HG02870 (cell line): ENCODE measurements around the gene ZBTB20.

ENCODE experiments used
- ATAC-seq: cut with Tn5 transposase; IDR thresholded peaks from one replicate; pipeline ENCODE4 v1.9.1; 2021; ENCODE audit warnings: mild to moderate bottlenecking, moderate library complexity; ENCODE audit not compliant: unreplicated experiment

Gene ZBTB20

GRCh38 chr3:115038817-115039216 lies 108.3 kb downstream of the ZBTB20 start:
- no peak for ATAC-seq

DNA sequence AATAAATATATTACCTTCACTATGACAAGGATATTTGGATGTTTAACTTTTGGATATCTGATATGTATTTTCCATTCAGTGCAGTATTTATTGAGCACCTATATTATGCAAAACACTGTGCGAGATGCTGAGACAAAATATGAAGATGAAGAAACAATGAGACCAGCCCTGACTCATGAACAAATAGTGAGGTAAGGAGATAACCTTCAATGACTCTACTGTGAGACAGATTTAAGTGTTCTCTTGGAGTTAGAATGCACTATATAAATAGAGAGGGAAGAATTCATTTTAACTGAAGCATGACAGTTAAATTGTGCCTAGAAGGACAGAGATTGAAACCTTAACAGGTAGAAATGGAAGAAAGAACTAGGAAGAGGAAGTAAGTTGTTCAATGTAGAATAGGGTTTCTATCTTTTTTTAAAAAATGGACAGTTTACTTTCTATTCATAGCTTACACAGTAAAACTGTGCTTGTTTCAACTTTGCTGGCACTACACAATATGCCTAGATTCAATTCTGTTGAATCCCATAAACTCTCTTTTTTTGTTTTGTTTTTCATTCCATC lies 124.2 kb downstream of the ZBTB20 start:
- ATAC-seq: peak; percentile 57

GRCh38 chr3:115022199-115022598 lies 124.9 kb downstream of the ZBTB20 start:
- no peak for ATAC-seq

- ATAC-seq: no peak
These were observed 126.0 kb downstream of the ZBTB20 start for GRCh38 chr3:115021061-115021460.

DNA sequence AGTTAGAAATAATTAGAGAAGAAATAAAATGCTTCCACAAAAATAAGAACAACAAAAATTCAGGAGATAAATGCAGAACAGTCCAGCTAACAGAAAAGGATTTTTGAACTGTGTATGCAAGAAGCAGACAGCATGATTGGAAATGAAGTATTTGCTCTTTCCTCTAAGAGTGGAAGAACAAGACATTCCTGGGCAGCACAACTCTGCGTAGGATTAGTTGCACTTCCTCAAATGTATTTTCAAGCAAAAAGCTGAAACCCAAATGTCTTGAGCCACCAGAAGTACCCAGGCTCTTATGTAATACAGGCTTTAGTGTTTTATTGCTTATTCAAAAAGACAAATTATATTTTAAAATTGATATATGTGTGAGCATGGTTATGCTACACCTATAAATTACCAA lies 127.2 kb downstream of the ZBTB20 start:
- ATAC-seq: no peak

DNA sequence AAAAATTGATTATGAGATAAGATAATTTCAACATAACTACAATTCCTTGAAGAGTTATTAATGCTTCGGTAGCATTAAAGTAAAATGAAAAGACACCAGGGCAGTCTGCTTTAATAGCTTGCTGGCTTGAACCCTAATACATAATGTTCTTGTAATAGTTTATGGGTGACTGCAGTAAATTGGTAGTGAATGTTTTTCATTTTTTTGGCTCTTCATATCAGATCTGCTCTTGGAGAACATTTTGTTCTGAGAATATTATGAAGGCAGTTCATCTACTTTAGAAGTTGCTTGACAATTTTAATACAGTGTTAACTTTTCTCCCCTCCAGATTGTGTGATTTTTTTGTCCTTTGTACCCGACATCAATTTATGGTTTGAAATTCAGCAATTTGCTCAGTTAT lies 128.4 kb downstream of the ZBTB20 start:
- ATAC-seq: no peak

DNA sequence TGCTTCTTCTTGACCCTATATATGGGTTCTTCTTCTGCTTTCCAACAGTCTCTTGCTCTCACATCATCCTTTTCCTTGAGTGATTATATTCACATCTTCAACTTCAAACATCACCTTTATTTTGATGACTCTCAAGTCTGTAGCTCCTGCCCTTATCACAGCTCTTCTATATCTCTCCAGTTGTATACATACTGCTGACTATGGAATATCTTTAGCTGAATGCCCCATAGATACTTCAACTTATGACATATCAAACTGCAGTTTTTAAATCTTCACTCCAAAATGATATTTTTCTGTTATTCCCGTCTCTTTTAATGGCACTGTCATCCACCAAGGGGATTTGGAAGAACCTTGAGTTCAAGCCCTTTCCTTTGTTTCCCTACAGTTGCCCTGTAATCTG lies 139.1 kb downstream of the ZBTB20 start:
- no peak for ATAC-seq

DNA sequence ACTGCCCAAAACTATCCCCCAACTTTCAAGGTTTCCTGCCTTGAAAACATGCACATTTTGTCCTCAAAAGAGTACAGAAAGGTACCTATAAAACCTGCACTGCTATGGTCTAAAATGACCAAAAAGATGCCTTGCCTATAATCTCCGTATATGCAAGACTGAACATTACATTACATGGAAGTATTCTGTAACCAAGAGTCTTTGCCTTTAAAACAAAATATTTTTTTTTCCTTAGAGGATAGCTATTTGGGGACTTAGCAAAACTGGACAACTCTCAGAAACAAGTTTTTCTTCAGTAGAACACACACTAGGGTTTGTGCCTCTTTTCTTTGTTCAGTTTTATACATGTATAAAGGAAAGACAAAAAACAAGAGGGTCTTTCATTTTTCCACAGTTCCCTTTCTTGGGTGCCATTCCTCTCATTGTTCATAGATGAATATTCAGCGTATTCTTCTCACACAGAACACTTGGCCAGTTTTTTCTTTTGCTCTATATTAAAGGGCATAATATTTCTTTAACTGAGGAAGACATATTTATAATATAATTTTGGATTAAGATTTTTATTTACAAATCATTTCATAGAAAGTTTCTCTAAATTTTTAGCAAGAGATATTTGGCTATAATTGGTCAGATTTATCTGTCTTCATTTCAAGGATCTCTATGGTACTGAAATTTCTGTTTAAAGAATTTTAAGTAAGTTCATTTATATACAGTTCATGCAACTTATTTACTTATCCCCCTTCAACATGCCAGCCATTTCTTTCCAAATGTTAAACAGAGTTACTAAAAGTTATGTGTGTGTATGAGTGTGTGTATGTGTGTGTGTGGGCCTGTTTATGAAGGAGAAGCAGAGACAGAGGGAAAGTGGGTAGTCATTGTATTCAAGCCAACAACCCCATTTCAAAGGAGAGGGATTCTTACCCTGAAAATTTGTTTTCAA lies 142.6 kb downstream of the ZBTB20 start:
- no peak for ATAC-seq

GRCh38 chr3:114998971-114999579 lies 148.0 kb downstream of the ZBTB20 start:
- no peak for ATAC-seq

GRCh38 chr3:114994554-114995341 lies 152.3 kb downstream of the ZBTB20 start:
- no peak for ATAC-seq

- no peak for ATAC-seq
These were observed 161.3 kb downstream of the ZBTB20 start for GRCh38 chr3:114985776-114986175.

- ATAC-seq: no peak
These were observed 163.8 kb downstream of the ZBTB20 start for GRCh38 chr3:114983248-114983647.

GRCh38 chr3:114974387-114974786 lies 172.7 kb downstream of the ZBTB20 start:
- ATAC-seq: peak; percentile 97

GRCh38 chr3:114973536-114973935 lies 173.6 kb downstream of the ZBTB20 start:
- no peak for ATAC-seq

DNA sequence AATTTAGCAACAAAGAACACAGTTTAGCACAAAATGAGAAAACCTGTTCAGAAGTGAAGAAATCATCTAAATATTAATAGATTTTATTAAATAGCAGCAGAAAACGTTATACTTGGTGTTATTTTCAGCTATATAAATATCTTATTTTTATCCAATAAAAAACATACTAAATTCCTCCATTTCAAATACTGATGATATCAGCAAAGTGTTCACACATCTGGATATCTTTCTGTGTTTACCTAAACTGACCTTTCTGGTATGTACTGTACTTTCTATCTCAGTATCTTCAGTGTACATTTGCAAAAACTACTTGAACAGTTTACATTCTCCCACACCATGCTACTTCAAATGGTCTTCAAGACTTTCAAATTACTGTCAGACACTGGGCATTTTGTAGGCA lies 179.9 kb downstream of the ZBTB20 start:
- ATAC-seq: no peak

DNA sequence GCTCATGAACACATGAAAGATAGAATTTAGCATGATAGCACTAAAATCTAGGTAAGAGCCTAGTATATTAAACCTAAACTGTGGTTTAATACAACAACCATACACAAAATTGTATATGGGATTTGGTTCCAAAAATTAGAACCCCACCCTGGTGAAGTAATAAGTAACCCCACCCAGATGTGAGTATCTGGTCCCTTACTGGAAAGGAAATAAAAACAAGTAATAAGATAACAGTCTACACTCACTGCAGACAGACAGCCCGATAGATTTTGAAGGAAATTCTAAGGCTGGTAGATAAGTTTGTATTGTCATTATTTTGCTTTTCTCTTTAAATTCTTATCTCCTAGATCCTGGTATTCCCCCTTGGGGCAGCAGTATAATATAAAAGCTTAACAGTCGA lies 184.9 kb downstream of the ZBTB20 start:
- no peak for ATAC-seq

DNA sequence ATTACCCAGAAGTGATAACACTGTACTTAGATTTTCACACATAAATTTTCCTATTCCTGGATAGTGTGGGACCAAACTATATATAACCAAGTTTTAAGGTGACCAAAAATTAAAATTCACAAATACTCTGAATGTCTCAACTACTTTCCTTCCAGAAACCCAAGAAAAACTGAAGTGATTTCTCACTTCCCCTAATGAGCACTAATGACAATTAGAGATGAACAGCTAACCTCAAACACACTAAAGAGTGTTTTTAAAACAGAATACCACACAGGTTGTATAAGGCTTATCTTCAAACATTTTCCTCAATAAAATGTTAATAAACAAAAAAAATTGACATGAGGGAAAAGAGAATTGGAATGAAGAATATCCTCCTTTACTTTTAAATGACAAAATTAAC lies 188.2 kb downstream of the ZBTB20 start:
- ATAC-seq: peak; percentile 71

DNA sequence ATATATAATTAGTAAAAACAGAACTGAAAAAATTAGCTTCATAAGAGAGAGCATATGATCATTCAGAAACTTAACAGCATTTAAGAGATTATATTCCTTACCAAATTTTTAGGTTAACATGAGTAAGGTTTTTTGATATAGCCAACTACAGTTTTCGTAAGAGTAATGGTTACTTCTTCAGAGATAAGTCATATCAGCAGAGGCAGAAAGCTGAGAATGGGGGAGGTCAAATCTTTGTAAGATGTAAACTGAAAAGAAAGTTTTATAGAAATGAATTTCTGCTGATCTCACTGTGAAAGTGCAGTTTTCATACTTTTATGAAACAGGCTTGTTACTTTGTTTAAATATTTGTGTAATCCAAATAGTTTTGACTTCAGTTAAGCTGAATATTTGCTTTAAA lies 193.3 kb downstream of the ZBTB20 start:
- ATAC-seq: no peak

DNA sequence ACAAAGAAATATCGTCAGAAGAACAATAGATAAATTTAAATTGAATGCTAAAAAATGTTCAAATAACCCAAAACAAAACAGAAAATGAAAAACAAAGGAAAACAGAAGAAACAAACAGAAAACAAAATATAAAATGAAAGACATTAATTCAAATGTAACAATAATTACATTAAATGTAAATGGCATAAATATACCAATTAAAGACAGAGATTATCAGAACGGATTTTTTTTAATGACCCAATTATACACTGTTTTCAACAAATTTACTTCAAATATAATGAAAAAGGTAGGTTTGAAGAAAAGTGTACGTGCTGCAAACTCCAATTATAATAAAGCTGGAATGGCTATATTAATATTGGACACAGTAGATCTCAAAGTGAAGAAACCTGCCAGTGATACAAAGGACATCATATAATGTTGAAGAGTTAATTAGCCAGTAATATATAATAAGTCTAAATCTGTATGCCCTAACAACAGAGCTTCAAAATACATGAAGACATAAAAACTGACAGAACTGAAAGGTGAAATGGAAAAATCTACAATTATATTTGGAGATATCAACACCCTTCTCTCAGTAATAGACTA lies 193.8 kb downstream of the ZBTB20 start:
- ATAC-seq: no peak

DNA sequence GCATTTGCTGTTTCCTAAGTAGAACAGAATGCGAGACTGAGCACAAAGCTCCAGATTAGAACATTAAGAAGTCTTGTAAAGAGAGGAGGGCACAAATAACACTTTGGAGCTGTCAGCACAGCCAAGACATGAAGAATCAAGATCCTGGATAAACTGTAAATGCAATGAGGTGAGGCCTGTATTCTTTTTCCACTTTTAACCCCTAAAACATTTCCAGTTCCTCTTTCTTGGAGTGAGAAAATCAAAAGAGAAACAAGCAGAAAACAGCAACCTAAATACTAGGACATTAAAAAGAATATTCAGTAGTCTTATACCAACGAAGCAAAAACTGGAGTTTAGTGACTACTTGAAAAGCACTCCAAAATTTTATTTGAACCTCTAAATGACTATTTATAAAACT lies 204.3 kb downstream of the ZBTB20 start:
- no peak for ATAC-seq
